ENCODE results near the gene LAS1L. TPM values are rescaled to one million over a fixed set of nuclear protein-coding genes. Genes with fewer than 3 reads are reported as not detected.

Gene LAS1L
- total and polyA plus RNA-seq, 12 donors = 10.6 to 24.4 (median 14.4) TPM

- H3K4me3 ChIP-seq = no peak overlapping the region
- DNase-seq (no peak), ATAC-seq (no peak)
- intact Hi-C loops (cut with DNase I) = no loop called here
- WGBS, 2 donors = 69 to 71% methylated on average over 4 of the region's 4 CpGs
- no peak for TF ChIP-seq CTCF (IDR thresholded peaks at IDR 0.05)
- peaks cover 0 to 31% (median 0%) of the 10 kb centered on the region in 9 donors for H3K36me3 ChIP-seq
- no peaks in the 10 kb centered on the region for H3K9me3 ChIP-seq
- no peak overlapping the region for H3K27ac ChIP-seq
- no peaks in the 10 kb centered on the region for H3K4me1 ChIP-seq
- H3K27me3 ChIP-seq = peaks cover 0 to 43% (median 0%) of the 10 kb centered on the region in 7 donors
Observed at GRCh38 chrX:65508851-65509250, 25.7 kb downstream of the LAS1L start.

GRCh38 chrX:65502618-65503017, 32.0 kb downstream of the LAS1L start:
- no peak overlapping the region for H3K4me3 ChIP-seq
- intact Hi-C loops (cut with DNase I) = no loop called here
- DNase-seq (no peak), ATAC-seq (no peak)
- WGBS, 2 donors = 86% methylated on average over 11 of the region's 11 CpGs
- H3K36me3 ChIP-seq = peaks cover 0 to 5% (median 0%) of the 10 kb centered on the region in 9 donors
- H3K27ac ChIP-seq = no peak overlapping the region
- H3K4me1 ChIP-seq = no peaks in the 10 kb centered on the region
- H3K9me3 ChIP-seq = no peaks in the 10 kb centered on the region
- H3K27me3 ChIP-seq = peaks cover 0 to 47% (median 0%) of the 10 kb centered on the region in 7 donors
- no peak for TF ChIP-seq CTCF (IDR thresholded peaks at IDR 0.05)

GRCh38 chrX:65493431-65493830, 41.2 kb downstream of the LAS1L start:
- Histone ChIP-seq H3K27me3 (peaks cover 0 to 53% (median 0%) of the 10 kb centered on the region in 7 donors), H3K36me3 (no peaks in the 10 kb centered on the region), H3K9me3 (no peaks in the 10 kb centered on the region), H3K4me1 (no peaks in the 10 kb centered on the region), H3K27ac (no peak overlapping the region), H3K4me3 (no peak overlapping the region)
- intact Hi-C loops (cut with DNase I) = no loop called here
- WGBS, 2 donors = 84 to 95% methylated on average over 1 of the region's 1 CpG
- ATAC-seq (no peak), DNase-seq (no peak)
- TF ChIP-seq CTCF (IDR thresholded peaks at IDR 0.05) = no peak

- Histone ChIP-seq H3K4me1 (no peaks in the 10 kb centered on the region), H3K9me3 (no peaks in the 10 kb centered on the region), H3K27ac (no peak overlapping the region), H3K4me3 (no peak overlapping the region), H3K36me3 (no peaks in the 10 kb centered on the region), H3K27me3 (peaks cover 0 to 42% (median 0%) of the 10 kb centered on the region in 7 donors)
- intact Hi-C loops (cut with DNase I) = no loop called here
- ATAC-seq (no peak), DNase-seq (no peak)
- no peak for TF ChIP-seq CTCF (IDR thresholded peaks at IDR 0.05)
- 90 to 93% methylated on average over 3 of the region's 3 CpGs for WGBS, 2 donors
Observed at GRCh38 chrX:65491620-65492019, 43.0 kb downstream of the LAS1L start.
